Transverse colon (tissue), 4 donors: ENCODE data around the gene SBF2. TPM values are rescaled to one million over a fixed set of nuclear protein-coding genes. Genes with fewer than 3 reads are reported as not detected.

Experiments used
- DNase-seq: peaks from one replicate; pipeline ENCODE4 v3.0.0-alpha.2; 2019
- H3K27ac ChIP-seq, 4 donors: fragments of 200-600 bp; sonication (generic); 2 replicates each; pipeline ENCODE4 v1.5.1; 2016 to 2018; ENCODE audit warnings: inconsistent platforms in 4 of 4
- H3K27me3 ChIP-seq: fragments of 200-600 bp; sonication (generic); 2 replicates; pipeline ENCODE4 v1.5.1; 2017; ENCODE audit warnings: inconsistent platforms
- H3K36me3 ChIP-seq, 4 donors: fragments of 200-600 bp; sonication (generic); 2 replicates each; pipeline ENCODE4 v1.5.1; 2017 to 2019; ENCODE audit warnings: inconsistent platforms in 4 of 4
- H3K4me1 ChIP-seq, 4 donors: fragments of 200-600 bp; sonication (generic); 2 replicates each; pipeline ENCODE4 v1.5.1; 2017 to 2020; ENCODE audit warnings: inconsistent platforms in 4 of 4
- H3K4me3 ChIP-seq, 4 donors: fragments of 200-600 bp; sonication (generic); 1 replicate in 1 of 4; 2 replicates in 3 of 4; pipeline versions ENCODE4 v1.5.1 to v1.6.1; 2017 to 2019; ENCODE audit warnings: inconsistent platforms in 4 of 4
- H3K9me3 ChIP-seq, 2 donors: fragments of 200-600 bp; sonication (generic); 2 replicates each; pipeline ENCODE4 v1.5.1; 2017 to 2019; ENCODE audit warnings: inconsistent platforms in 2 of 2
- CTCF ChIP-seq, 5 experiments: fragments of 200-600 bp in 3 of 5; fragments of 450-650 bp in 2 of 5; sonication (generic) in 3 of 5; IDR thresholded peaks; 1 replicate in 2 of 5; 2 replicates in 3 of 5; pipeline ENCODE4 v1.5.1; 2016 to 2017; ENCODE audit warnings: antibody characterized with exemption in 5 of 5, inconsistent platforms in 3 of 5, mild to moderate bottlenecking in 2 of 5, moderate library complexity in 1 of 5
- EP300 ChIP-seq: sonication (generic); formaldehyde crosslinking; IDR thresholded peaks from one replicate; pipeline ENCODE4 v1.6.1; 2017; ENCODE audit warnings: antibody characterized with exemption, low read depth
- POLR2A ChIP-seq: fragments of 450-650 bp; IDR thresholded peaks from one replicate; pipeline ENCODE4 v1.6.1; 2016; ENCODE audit warnings: antibody characterized with exemption, mild to moderate bottlenecking, moderate library complexity
- POLR2AphosphoS5 ChIP-seq, 3 donors: sonication (generic); formaldehyde crosslinking; IDR thresholded peaks; one replicate each; pipeline ENCODE4 v1.6.1; 2016; ENCODE audit warnings: antibody characterized with exemption in 3 of 3
- WGBS, 2 donors: methylation state at CpG; one replicate each; pipeline ENCODE4 v1.1.5; 2018; ENCODE audit warnings: low coverage in 1 of 2; 5-methylcytosine and 5-hydroxymethylcytosine counted together
- in situ Hi-C, 4 donors: fragments of 200-750 bp; cut with MboI; loops; one replicate each; pipeline versions ENCODE4 v1.15.0 to v1.15.1; 2017; ENCODE audit warnings: low sequenced_read_pairs in 3 of 4, low pct_ligation_motif_present in 1 of 4, low pct_unique_long_range_greater_than_20kb in 1 of 4
- intact Hi-C: fragments of 100-400 bp; cut with DNase I; formaldehyde crosslinking; loops from one replicate; pipeline ENCODE4 v1.15.1; 2023; ENCODE audit warnings: low total_unique reads
- total RNA-seq, 4 donors: library from RNA; depleted of rRNA; stranded (reverse); fragments of >200 nt; gene quantifications; one replicate each; pipeline ENCODE4 v1.1.0, GENCODE V29; 2016

Gene SBF2
- total RNA-seq, 4 donors from 2014 or later = 46.4 to 71.0 (median 54.8) TPM

- 36 to 47% methylated on average over 4 to 6 of the region's 6 CpGs for WGBS, 2 donors
- intact Hi-C loops = no loop called here
- no peak for DNase-seq
- Histone ChIP-seq H3K27me3 (no peaks in the 10 kb centered on the region), H3K9me3 (no peaks in the 10 kb centered on the region), H3K4me3 (no peak overlapping the region), H3K27ac (peak overlapping the region; percentile 26 to 41 (median 36)), H3K4me1 (peaks cover 0 to 14% (median 10%) of the 10 kb centered on the region in 4 donors), H3K36me3 (peaks cover 0 to 11% (median 2%) of the 10 kb centered on the region in 4 donors)
- in situ Hi-C loops = loop anchor here (25.0 kb wide), 3 partner anchors 188 to 963 kb away; partner anchors contain the start of gene ADM (in 2 of the 4)
- TF ChIP-seq EP300 (no peak), CTCF (IDR thresholded peaks at IDR 0.05) (no peak), POLR2AphosphoS5 (IDR thresholded peaks at IDR 0.05) (no peak), POLR2A (no peak)
Observed at GRCh38 chr11:9774591-9775397, 519.2 kb downstream of the SBF2 start.

- TF ChIP-seq POLR2AphosphoS5 (IDR thresholded peaks at IDR 0.05) (no peak), CTCF (IDR thresholded peaks at IDR 0.05) (no peak), EP300 (no peak), POLR2A (no peak)
- in situ Hi-C loops = loop anchor here (25.0 kb wide), 3 partner anchors 188 to 963 kb away; partner anchors contain the start of gene ADM (in 2 of the 4)
- H3K27ac ChIP-seq = peak overlapping the region; percentile 26 to 41 (median 36)
- intact Hi-C loops = no loop called here
- no peaks in the 10 kb centered on the region for H3K27me3 ChIP-seq
- no peak for DNase-seq
- no peaks in the 10 kb centered on the region for H3K9me3 ChIP-seq
- peaks cover 0 to 14% (median 10%) of the 10 kb centered on the region in 4 donors for H3K4me1 ChIP-seq
- H3K36me3 ChIP-seq = peaks cover 0 to 5% (median 0%) of the 10 kb centered on the region in 4 donors
- H3K4me3 ChIP-seq = no peak overlapping the region
Observed at GRCh38 chr11:9774109-9774508, 519.9 kb downstream of the SBF2 start.

- Histone ChIP-seq H3K36me3 (peaks cover 0 to 5% (median 0%) of the 10 kb centered on the region in 4 donors), H3K4me1 (peaks cover 0 to 14% (median 10%) of the 10 kb centered on the region in 4 donors), H3K9me3 (no peaks in the 10 kb centered on the region), H3K4me3 (no peak overlapping the region), H3K27ac (no peak overlapping the region), H3K27me3 (no peaks in the 10 kb centered on the region)
- intact Hi-C loops = no loop called here
- in situ Hi-C loops = loop anchor here (25.0 kb wide), 3 partner anchors 189 to 964 kb away; partner anchors contain the start of gene ADM (in 2 of the 4)
- no peak for DNase-seq
- 96 to 100% methylated on average over 2 of the region's 2 CpGs for WGBS, 2 donors
- no peak for TF ChIP-seq POLR2A
- TF ChIP-seq EP300 = no peak
- TF ChIP-seq POLR2AphosphoS5 (IDR thresholded peaks at IDR 0.05) = no peak
- no peak for TF ChIP-seq CTCF (IDR thresholded peaks at IDR 0.05)
Observed at GRCh38 chr11:9773524-9773923, 520.5 kb downstream of the SBF2 start.

- in situ Hi-C loops = loop anchor here (25.0 kb wide), 3 partner anchors 190 to 965 kb away; partner anchors contain the start of gene ADM (in 2 of the 4)
- DNase-seq = no peak
- 80 to 97% methylated on average over 1 to 4 of the region's 4 CpGs for WGBS, 2 donors
- TF ChIP-seq EP300 (no peak), CTCF (IDR thresholded peaks at IDR 0.05) (no peak), POLR2A (no peak), POLR2AphosphoS5 (IDR thresholded peaks at IDR 0.05) (no peak)
- H3K4me1 ChIP-seq = peaks cover 0 to 14% (median 10%) of the 10 kb centered on the region in 4 donors
- H3K27ac ChIP-seq = no peak overlapping the region
- H3K9me3 ChIP-seq = no peaks in the 10 kb centered on the region
- H3K36me3 ChIP-seq = peaks cover 0 to 5% (median 0%) of the 10 kb centered on the region in 4 donors
- no peak overlapping the region for H3K4me3 ChIP-seq
- intact Hi-C loops = no loop called here
- no peaks in the 10 kb centered on the region for H3K27me3 ChIP-seq
Observed at GRCh38 chr11:9772218-9772617, 521.8 kb downstream of the SBF2 start.
